ENCODE data around the gene CCDC86.

Gene CCDC86

GRCh38 chr11:60834742-60835533 is 7.0 kb upstream of the CCDC86 start:
- no peaks in the 10 kb centered on the region for H3K36me3 ChIP-seq (ENCODE audit: insufficient read depth, low read length)
- peaks cover 9% of the 10 kb centered on the region for H3K4me1 ChIP-seq (ENCODE audit: control insufficient read depth, insufficient read depth, low read length)
- no peaks in the 10 kb centered on the region for H3K9me3 ChIP-seq (replicated peaks; ENCODE audit: low read length)
- no peak overlapping the region for H3K4me2 ChIP-seq (ENCODE audit: low read length)
- no peak overlapping the region for H3K4me3 ChIP-seq (ENCODE audit: low read length)
- H3K27me3 ChIP-seq (ENCODE audit: control insufficient read depth, insufficient read depth, low read length) = peaks cover 15% of the 10 kb centered on the region
- no peak overlapping the region for H3K9ac ChIP-seq (ENCODE audit: low read depth, low read length)

GRCh38 chr11:60835534-60835846 is 6.4 kb upstream of the CCDC86 start:
- no peak overlapping the region for H3K4me3 ChIP-seq (ENCODE audit: low read length)
- peaks cover 15% of the 10 kb centered on the region for H3K27me3 ChIP-seq (ENCODE audit: control insufficient read depth, insufficient read depth, low read length)
- H3K9ac ChIP-seq (ENCODE audit: low read depth, low read length) = no peak overlapping the region
- no peak overlapping the region for H3K4me2 ChIP-seq (ENCODE audit: low read length)
- no peaks in the 10 kb centered on the region for H3K36me3 ChIP-seq (ENCODE audit: insufficient read depth, low read length)
- no peaks in the 10 kb centered on the region for H3K9me3 ChIP-seq (replicated peaks; ENCODE audit: low read length)
- H3K4me1 ChIP-seq (ENCODE audit: control insufficient read depth, insufficient read depth, low read length) = peaks cover 12% of the 10 kb centered on the region

- Histone ChIP-seq H3K9ac (ENCODE audit: low read depth, low read length) (no peak overlapping the region), H3K4me2 (ENCODE audit: low read length) (no peak overlapping the region), H3K4me3 (ENCODE audit: low read length) (no peak overlapping the region), H3K4me1 (ENCODE audit: control insufficient read depth, insufficient read depth, low read length) (peaks cover 25% of the 10 kb centered on the region), H3K9me3 (replicated peaks; ENCODE audit: low read length) (no peaks in the 10 kb centered on the region), H3K27me3 (ENCODE audit: control insufficient read depth, insufficient read depth, low read length) (peaks cover 14% of the 10 kb centered on the region), H3K36me3 (ENCODE audit: insufficient read depth, low read length) (no peaks in the 10 kb centered on the region)
Measured at GRCh38 chr11:60836866-60837515, 4.9 kb upstream of the CCDC86 start.

- no peaks in the 10 kb centered on the region for H3K9me3 ChIP-seq (replicated peaks; ENCODE audit: low read length)
- H3K9ac ChIP-seq (ENCODE audit: low read depth, low read length) = no peak overlapping the region
- H3K4me2 ChIP-seq (ENCODE audit: low read length) = no peak overlapping the region
- no peak overlapping the region for H3K4me3 ChIP-seq (ENCODE audit: low read length)
- peaks cover 25% of the 10 kb centered on the region for H3K4me1 ChIP-seq (ENCODE audit: control insufficient read depth, insufficient read depth, low read length)
- H3K27me3 ChIP-seq (ENCODE audit: control insufficient read depth, insufficient read depth, low read length) = peaks cover 4% of the 10 kb centered on the region
- H3K36me3 ChIP-seq (ENCODE audit: insufficient read depth, low read length) = no peaks in the 10 kb centered on the region
Measured at GRCh38 chr11:60838132-60838531, 3.8 kb upstream of the CCDC86 start.

GRCh38 chr11:60840470-60841430 is 1.2 kb upstream of the CCDC86 start:
- H3K9me3 ChIP-seq (replicated peaks; ENCODE audit: low read length) = no peaks in the 10 kb centered on the region
- peak overlapping the region; percentile 17 for H3K9ac ChIP-seq (ENCODE audit: low read depth, low read length)
- H3K4me2 ChIP-seq (ENCODE audit: low read length) = peak overlapping the region; percentile 84
- H3K36me3 ChIP-seq (ENCODE audit: insufficient read depth, low read length) = no peaks in the 10 kb centered on the region
- peak overlapping the region; percentile 93 for H3K4me3 ChIP-seq (ENCODE audit: low read length)
- H3K4me1 ChIP-seq (ENCODE audit: control insufficient read depth, insufficient read depth, low read length) = peaks cover 43% of the 10 kb centered on the region
- no peaks in the 10 kb centered on the region for H3K27me3 ChIP-seq (ENCODE audit: control insufficient read depth, insufficient read depth, low read length)

GRCh38 chr11:60842668-60843600 is 1.0 kb downstream of the CCDC86 start:
- Histone ChIP-seq H3K4me2 (ENCODE audit: low read length) (peak overlapping the region; percentile 84), H3K9me3 (replicated peaks; ENCODE audit: low read length) (no peaks in the 10 kb centered on the region), H3K27me3 (ENCODE audit: control insufficient read depth, insufficient read depth, low read length) (no peaks in the 10 kb centered on the region), H3K36me3 (ENCODE audit: insufficient read depth, low read length) (peaks cover 4% of the 10 kb centered on the region), H3K4me3 (ENCODE audit: low read length) (peak overlapping the region; percentile 93), H3K4me1 (ENCODE audit: control insufficient read depth, insufficient read depth, low read length) (peaks cover 39% of the 10 kb centered on the region), H3K9ac (ENCODE audit: low read depth, low read length) (peak overlapping the region; percentile 94)

- no peaks in the 10 kb centered on the region for H3K27me3 ChIP-seq (ENCODE audit: control insufficient read depth, insufficient read depth, low read length)
- peaks cover 17% of the 10 kb centered on the region for H3K36me3 ChIP-seq (ENCODE audit: insufficient read depth, low read length)
- peaks cover 39% of the 10 kb centered on the region for H3K4me1 ChIP-seq (ENCODE audit: control insufficient read depth, insufficient read depth, low read length)
- peak overlapping the region; percentile 93 for H3K4me3 ChIP-seq (ENCODE audit: low read length)
- H3K9me3 ChIP-seq (replicated peaks; ENCODE audit: low read length) = no peaks in the 10 kb centered on the region
- peak overlapping the region; percentile 94 for H3K9ac ChIP-seq (ENCODE audit: low read depth, low read length)
- peak overlapping the region; percentile 84 for H3K4me2 ChIP-seq (ENCODE audit: low read length)
Measured at GRCh38 chr11:60844045-60844869, 2.3 kb downstream of the CCDC86 start.

GRCh38 chr11:60844870-60845221 is 2.9 kb downstream of the CCDC86 start:
- no peaks in the 10 kb centered on the region for H3K27me3 ChIP-seq (ENCODE audit: control insufficient read depth, insufficient read depth, low read length)
- peaks cover 23% of the 10 kb centered on the region for H3K36me3 ChIP-seq (ENCODE audit: insufficient read depth, low read length)
- H3K4me1 ChIP-seq (ENCODE audit: control insufficient read depth, insufficient read depth, low read length) = peaks cover 39% of the 10 kb centered on the region
- no peaks in the 10 kb centered on the region for H3K9me3 ChIP-seq (replicated peaks; ENCODE audit: low read length)
- peak overlapping the region; percentile 93 for H3K4me3 ChIP-seq (ENCODE audit: low read length)
- H3K9ac ChIP-seq (ENCODE audit: low read depth, low read length) = peak overlapping the region; percentile 94
- peak overlapping the region; percentile 84 for H3K4me2 ChIP-seq (ENCODE audit: low read length)

- H3K27me3 ChIP-seq (ENCODE audit: control insufficient read depth, insufficient read depth, low read length) = no peaks in the 10 kb centered on the region
- no peak overlapping the region for H3K9ac ChIP-seq (ENCODE audit: low read depth, low read length)
- H3K4me2 ChIP-seq (ENCODE audit: low read length) = peak overlapping the region; percentile 84
- no peaks in the 10 kb centered on the region for H3K9me3 ChIP-seq (replicated peaks; ENCODE audit: low read length)
- peak overlapping the region; percentile 93 for H3K4me3 ChIP-seq (ENCODE audit: low read length)
- H3K4me1 ChIP-seq (ENCODE audit: control insufficient read depth, insufficient read depth, low read length) = peaks cover 38% of the 10 kb centered on the region
- peaks cover 28% of the 10 kb centered on the region for H3K36me3 ChIP-seq (ENCODE audit: insufficient read depth, low read length)
Measured at GRCh38 chr11:60845338-60845737, 3.4 kb downstream of the CCDC86 start.

- H3K9me3 ChIP-seq (replicated peaks; ENCODE audit: low read length) = no peaks in the 10 kb centered on the region
Measured at GRCh38 chr11:60847281-60847680, 5.4 kb downstream of the CCDC86 start.

More at GRCh38 chr11:60847281-60847680, 5.4 kb downstream of the CCDC86 start:
- Histone ChIP-seq H3K4me3 (ENCODE audit: low read length) (no peak overlapping the region), H3K27me3 (ENCODE audit: control insufficient read depth, insufficient read depth, low read length) (no peaks in the 10 kb centered on the region), H3K9ac (ENCODE audit: low read depth, low read length) (no peak overlapping the region), H3K36me3 (ENCODE audit: insufficient read depth, low read length) (peaks cover 43% of the 10 kb centered on the region), H3K4me1 (ENCODE audit: control insufficient read depth, insufficient read depth, low read length) (peaks cover 24% of the 10 kb centered on the region), H3K4me2 (ENCODE audit: low read length) (no peak overlapping the region)
